Stimulated activated CD8-positive, alpha-beta memory T cell treated with anti-CD3 and anti-CD28 coated beads, Interleukin-4, amount 100 ng/mL, for 4 hours (primary cell): ENCODE measurements around the gene GRB7.
"Not testable (repeated sequence)": the region's sequence is repeated elsewhere in the genome, so short reads cannot be mapped to it uniquely, and the experiment has no call there.

Source experiments
- DNase-seq, 2 donors: peaks; one replicate each; pipeline ENCODE4 v3.0.0-alpha.2; 2020; ENCODE audit warnings: low read depth in 2 of 2, low spot score in 1 of 2

The GRB7 gene

GRCh38 chr17:39750131-39751015 is 12.6 kb downstream of the GRB7 start:
- DNase-seq = no peak

GRCh38 chr17:39751016-39751543 is 13.3 kb downstream of the GRB7 start:
- DNase-seq = no peak

- no peak for DNase-seq
Measured at GRCh38 chr17:39751637-39752036, 13.9 kb downstream of the GRB7 start.

GRCh38 chr17:39752241-39752881 is 14.6 kb downstream of the GRB7 start:
- no peak for DNase-seq

- no peak for DNase-seq
Measured at GRCh38 chr17:39753514-39754160, 15.9 kb downstream of the GRB7 start.

GRCh38 chr17:39754161-39754957 is 16.6 kb downstream of the GRB7 start:
- peak; percentile 79 to 93 for DNase-seq

GRCh38 chr17:39754958-39755553 is 17.3 kb downstream of the GRB7 start:
- no peak for DNase-seq

GRCh38 chr17:39755554-39756379 is 18.0 kb downstream of the GRB7 start:
- peak in 1 of 2 donors; percentile 46 for DNase-seq

- no peak for DNase-seq
Measured at GRCh38 chr17:39756380-39757079, 18.8 kb downstream of the GRB7 start.

GRCh38 chr17:39757176-39757662 is 19.5 kb downstream of the GRB7 start:
- DNase-seq = no peak

- DNase-seq = peak in 1 of 2 donors; percentile 46
Measured at GRCh38 chr17:39757931-39758873, 20.5 kb downstream of the GRB7 start.

GRCh38 chr17:39759204-39759603 is 21.5 kb downstream of the GRB7 start:
- DNase-seq = no peak

- no peak for DNase-seq
Measured at GRCh38 chr17:39761861-39762496, 24.2 kb downstream of the GRB7 start.

- DNase-seq = no peak
Measured at GRCh38 chr17:39763051-39763820, 25.5 kb downstream of the GRB7 start.

- DNase-seq = not testable (repeated sequence)
Measured at GRCh38 chr17:39764171-39764570, 26.4 kb downstream of the GRB7 start.

- no peak for DNase-seq
Measured at GRCh38 chr17:39765175-39765574, 27.4 kb downstream of the GRB7 start.
